ENCODE data around the gene PRKCA.

PRKCA gene

DNA sequence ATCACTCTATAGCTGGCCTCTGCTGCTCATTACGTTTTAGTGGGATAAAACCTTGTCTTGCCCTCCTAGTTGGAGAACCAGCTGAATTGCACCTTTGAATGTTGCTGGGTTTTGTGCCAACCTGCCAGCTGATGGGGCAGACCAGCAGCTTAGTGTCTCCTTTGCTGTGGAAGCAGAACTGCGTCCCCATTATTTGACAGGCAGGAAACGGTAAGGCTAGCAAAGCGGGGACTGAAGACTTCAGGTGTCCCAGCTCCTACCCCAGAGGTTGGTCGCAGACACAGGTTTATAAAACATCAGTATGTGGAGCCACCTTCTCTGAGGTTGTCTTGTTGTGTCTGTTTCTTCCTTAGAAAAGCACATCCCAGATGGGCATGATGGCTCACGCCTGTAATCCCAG, 158.1 kb downstream of the PRKCA start:
- no peak for ATAC-seq
- no peak for TF ChIP-seq TOX (CRISPR knock-in tag; IDR thresholded peaks at IDR 0.05; ENCODE audit: borderline replicate concordance)
- TF ChIP-seq ZNF8 (CRISPR knock-in tag; IDR thresholded peaks at IDR 0.05) = no peak
- no peak for TF ChIP-seq PPARA (CRISPR knock-in tag; IDR thresholded peaks at IDR 0.05; ENCODE audit: borderline replicate concordance)
- TF ChIP-seq ISL1 (CRISPR knock-in tag; IDR thresholded peaks at IDR 0.05) = no peak
- TF ChIP-seq ZNF565 (CRISPR knock-in tag; conservative IDR thresholded peaks at IDR 0.05; ENCODE audit: low read depth) = no peak
- no peak for TF ChIP-seq ARNTL (CRISPR knock-in tag; IDR thresholded peaks at IDR 0.05; ENCODE audit: borderline replicate concordance, low read depth)
- TF ChIP-seq, protein P1, sequence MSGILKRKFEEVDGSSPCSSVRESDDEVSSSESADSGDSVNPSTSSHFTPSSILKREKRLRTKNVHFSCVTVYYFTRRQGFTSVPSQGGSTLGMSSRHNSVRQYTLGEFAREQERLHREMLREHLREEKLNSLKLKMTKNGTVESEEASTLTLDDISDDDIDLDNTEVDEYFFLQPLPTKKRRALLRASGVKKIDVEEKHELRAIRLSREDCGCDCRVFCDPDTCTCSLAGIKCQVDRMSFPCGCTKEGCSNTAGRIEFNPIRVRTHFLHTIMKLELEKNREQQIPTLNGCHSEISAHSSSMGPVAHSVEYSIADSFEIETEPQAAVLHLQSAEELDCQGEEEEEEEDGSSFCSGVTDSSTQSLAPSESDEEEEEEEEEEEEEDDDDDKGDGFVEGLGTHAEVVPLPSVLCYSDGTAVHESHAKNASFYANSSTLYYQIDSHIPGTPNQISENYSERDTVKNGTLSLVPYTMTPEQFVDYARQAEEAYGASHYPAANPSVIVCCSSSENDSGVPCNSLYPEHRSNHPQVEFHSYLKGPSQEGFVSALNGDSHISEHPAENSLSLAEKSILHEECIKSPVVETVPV (CRISPR knock-in tag; IDR thresholded peaks at IDR 0.05) = no peak

DNA sequence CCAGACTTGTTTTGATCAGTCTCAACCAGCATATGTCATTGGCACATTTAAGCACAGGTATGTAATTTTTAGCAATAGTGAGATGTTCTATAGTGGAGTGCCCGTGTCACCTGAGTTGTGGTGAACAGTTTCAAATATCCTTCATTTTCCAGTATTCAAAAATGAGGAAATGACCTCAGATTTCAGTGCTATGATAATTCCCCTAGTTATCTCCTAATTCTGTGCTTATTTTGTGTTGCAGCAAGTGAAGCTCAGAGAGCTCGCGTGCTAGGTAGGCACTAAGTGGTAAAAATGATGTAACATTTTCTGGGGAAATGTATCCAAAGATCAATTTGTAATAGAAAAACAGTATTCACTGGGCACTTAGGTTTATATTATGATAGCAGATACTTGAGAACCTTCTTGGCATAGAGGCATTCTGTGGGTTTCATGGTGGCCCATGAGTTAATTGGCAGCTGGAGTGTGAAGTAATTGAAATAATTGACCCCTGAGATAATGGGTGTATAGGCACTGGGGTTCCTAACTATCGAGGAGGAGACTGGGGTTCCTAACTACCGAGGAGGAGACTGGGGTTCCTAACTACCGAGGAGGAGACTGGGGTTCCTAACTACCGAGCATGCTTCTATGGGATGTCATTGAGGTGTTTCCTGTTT, 159.1 kb downstream of the PRKCA start:
- no peak for ATAC-seq
- TF ChIP-seq TCF4 (CRISPR knock-in tag; IDR thresholded peaks at IDR 0.05; ENCODE audit: borderline replicate concordance) (no peak), ESRRG (CRISPR knock-in tag; IDR thresholded peaks at IDR 0.05) (no peak), SNAI2 (CRISPR knock-in tag; IDR thresholded peaks at IDR 0.05) (no peak), ISL1 (CRISPR knock-in tag; IDR thresholded peaks at IDR 0.05) (no peak), ZC3H10 (CRISPR knock-in tag; IDR thresholded peaks at IDR 0.05) (no peak), GLIS3 (CRISPR knock-in tag; IDR thresholded peaks at IDR 0.05) (no peak), TOX (CRISPR knock-in tag; IDR thresholded peaks at IDR 0.05; ENCODE audit: borderline replicate concordance) (no peak), OSR1 (CRISPR knock-in tag; IDR thresholded peaks at IDR 0.05) (no peak), CSDC2 (CRISPR knock-in tag; IDR thresholded peaks at IDR 0.05) (no peak), ZNF70 (CRISPR knock-in tag; IDR thresholded peaks at IDR 0.05) (no peak)
- TF ChIP-seq, protein P2, sequence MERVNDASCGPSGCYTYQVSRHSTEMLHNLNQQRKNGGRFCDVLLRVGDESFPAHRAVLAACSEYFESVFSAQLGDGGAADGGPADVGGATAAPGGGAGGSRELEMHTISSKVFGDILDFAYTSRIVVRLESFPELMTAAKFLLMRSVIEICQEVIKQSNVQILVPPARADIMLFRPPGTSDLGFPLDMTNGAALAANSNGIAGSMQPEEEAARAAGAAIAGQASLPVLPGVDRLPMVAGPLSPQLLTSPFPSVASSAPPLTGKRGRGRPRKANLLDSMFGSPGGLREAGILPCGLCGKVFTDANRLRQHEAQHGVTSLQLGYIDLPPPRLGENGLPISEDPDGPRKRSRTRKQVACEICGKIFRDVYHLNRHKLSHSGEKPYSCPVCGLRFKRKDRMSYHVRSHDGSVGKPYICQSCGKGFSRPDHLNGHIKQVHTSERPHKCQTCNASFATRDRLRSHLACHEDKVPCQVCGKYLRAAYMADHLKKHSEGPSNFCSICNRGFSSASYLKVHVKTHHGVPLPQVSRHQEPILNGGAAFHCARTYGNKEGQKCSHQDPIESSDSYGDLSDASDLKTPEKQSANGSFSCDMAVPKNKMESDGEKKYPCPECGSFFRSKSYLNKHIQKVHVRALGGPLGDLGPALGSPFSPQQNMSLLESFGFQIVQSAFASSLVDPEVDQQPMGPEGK (CRISPR knock-in tag; IDR thresholded peaks at IDR 0.05; ENCODE audit: borderline replicate concordance) = no peak
- TF ChIP-seq, protein P3, sequence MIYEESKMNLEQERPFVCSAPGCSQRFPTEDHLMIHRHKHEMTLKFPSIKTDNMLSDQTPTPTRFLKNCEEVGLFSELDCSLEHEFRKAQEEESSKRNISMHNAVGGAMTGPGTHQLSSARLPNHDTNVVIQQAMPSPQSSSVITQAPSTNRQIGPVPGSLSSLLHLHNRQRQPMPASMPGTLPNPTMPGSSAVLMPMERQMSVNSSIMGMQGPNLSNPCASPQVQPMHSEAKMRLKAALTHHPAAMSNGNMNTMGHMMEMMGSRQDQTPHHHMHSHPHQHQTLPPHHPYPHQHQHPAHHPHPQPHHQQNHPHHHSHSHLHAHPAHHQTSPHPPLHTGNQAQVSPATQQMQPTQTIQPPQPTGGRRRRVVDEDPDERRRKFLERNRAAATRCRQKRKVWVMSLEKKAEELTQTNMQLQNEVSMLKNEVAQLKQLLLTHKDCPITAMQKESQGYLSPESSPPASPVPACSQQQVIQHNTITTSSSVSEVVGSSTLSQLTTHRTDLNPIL (CRISPR knock-in tag; IDR thresholded peaks at IDR 0.05; ENCODE audit: low read depth) = no peak

DNA sequence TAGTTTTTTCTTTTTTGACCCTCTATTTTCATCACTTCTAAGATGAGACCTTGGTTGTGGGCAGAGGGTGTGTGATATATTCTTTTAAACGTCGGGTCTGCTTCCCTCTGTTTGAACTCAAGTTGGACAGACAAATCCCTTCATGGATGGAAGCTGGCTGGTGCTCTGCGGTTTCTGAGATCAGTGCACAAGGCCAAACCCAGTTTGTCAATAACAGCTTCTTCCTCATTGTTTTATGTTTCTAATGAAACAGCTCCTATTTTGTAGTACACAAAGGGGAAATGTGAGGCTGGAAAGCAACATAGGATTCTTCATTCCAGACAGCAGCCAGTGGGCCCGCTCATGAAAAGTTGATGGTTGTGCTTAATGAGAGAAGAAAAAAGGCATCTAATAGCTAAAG, 159.6 kb downstream of the PRKCA start:
- TF ChIP-seq ZFP30 (CRISPR knock-in tag; IDR thresholded peaks at IDR 0.05) = no peak
- TF ChIP-seq RARB (CRISPR knock-in tag; IDR thresholded peaks at IDR 0.05) = no peak
- no peak for TF ChIP-seq ZC3H10 (CRISPR knock-in tag; IDR thresholded peaks at IDR 0.05)
- no peak for TF ChIP-seq GLIS3 (CRISPR knock-in tag; IDR thresholded peaks at IDR 0.05)
- TF ChIP-seq PPARA (CRISPR knock-in tag; IDR thresholded peaks at IDR 0.05; ENCODE audit: borderline replicate concordance) = no peak
- no peak for ATAC-seq

DNA sequence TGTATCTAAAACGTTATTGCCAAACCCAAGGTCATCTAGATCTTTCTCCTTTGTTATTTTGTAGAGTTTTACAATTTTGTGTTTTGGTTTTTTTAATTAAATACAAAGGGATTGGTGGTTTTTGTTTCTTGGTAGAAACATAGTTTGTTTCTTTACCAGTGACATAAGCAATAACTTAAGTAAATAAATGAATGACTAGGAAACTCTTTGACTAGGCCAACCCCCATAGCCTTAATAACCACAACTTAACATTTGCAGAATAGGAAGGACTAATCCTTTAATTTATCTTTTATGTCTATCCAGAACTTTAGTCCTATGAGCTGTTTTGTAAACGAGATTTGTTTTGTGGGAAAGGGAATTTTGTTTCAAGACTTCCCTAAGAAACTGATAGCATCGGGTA, 162.5 kb downstream of the PRKCA start:
- TF ChIP-seq CSDC2 (CRISPR knock-in tag; IDR thresholded peaks at IDR 0.05) = no peak
- TF ChIP-seq, protein P4, sequence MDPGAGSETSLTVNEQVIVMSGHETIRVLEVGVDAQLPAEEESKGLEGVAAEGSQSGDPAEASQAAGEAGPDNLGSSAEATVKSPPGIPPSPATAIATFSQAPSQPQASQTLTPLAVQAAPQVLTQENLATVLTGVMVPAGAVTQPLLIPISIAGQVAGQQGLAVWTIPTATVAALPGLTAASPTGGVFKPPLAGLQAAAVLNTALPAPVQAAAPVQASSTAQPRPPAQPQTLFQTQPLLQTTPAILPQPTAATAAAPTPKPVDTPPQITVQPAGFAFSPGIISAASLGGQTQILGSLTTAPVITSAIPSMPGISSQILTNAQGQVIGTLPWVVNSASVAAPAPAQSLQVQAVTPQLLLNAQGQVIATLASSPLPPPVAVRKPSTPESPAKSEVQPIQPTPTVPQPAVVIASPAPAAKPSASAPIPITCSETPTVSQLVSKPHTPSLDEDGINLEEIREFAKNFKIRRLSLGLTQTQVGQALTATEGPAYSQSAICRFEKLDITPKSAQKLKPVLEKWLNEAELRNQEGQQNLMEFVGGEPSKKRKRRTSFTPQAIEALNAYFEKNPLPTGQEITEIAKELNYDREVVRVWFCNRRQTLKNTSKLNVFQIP (CRISPR knock-in tag; IDR thresholded peaks at IDR 0.05; ENCODE audit: borderline replicate concordance, low read depth) = no peak
- no peak for TF ChIP-seq ZNF8 (CRISPR knock-in tag; IDR thresholded peaks at IDR 0.05)
- no peak for TF ChIP-seq GLIS3 (CRISPR knock-in tag; IDR thresholded peaks at IDR 0.05)
- no peak for TF ChIP-seq ZFP30 (CRISPR knock-in tag; IDR thresholded peaks at IDR 0.05)
- no peak for TF ChIP-seq ZNF70 (CRISPR knock-in tag; IDR thresholded peaks at IDR 0.05)
- TF ChIP-seq ISL1 (CRISPR knock-in tag; IDR thresholded peaks at IDR 0.05) = no peak
- TF ChIP-seq ZFP3 (CRISPR knock-in tag; IDR thresholded peaks at IDR 0.05) = no peak
- no peak for TF ChIP-seq OSR1 (CRISPR knock-in tag; IDR thresholded peaks at IDR 0.05)
- no peak for TF ChIP-seq TCF4 (CRISPR knock-in tag; IDR thresholded peaks at IDR 0.05; ENCODE audit: borderline replicate concordance)
- no peak for TF ChIP-seq ARNTL (CRISPR knock-in tag; IDR thresholded peaks at IDR 0.05; ENCODE audit: borderline replicate concordance, low read depth)
- TF ChIP-seq, protein P3 (CRISPR knock-in tag; IDR thresholded peaks at IDR 0.05; ENCODE audit: low read depth) = no peak
- no peak for ATAC-seq
